ENCODE data around the gene MCTP2. TPM values are rescaled to one million over a fixed set of nuclear protein-coding genes. Genes with fewer than 3 reads are reported as not detected.

The MCTP2 gene
- total and polyA plus RNA-seq, 2 of the 8 experiments (the other 6 are each of a cell fraction or from before 2014, with no cell fraction given): 3.4 to 4.5 TPM

DNA sequence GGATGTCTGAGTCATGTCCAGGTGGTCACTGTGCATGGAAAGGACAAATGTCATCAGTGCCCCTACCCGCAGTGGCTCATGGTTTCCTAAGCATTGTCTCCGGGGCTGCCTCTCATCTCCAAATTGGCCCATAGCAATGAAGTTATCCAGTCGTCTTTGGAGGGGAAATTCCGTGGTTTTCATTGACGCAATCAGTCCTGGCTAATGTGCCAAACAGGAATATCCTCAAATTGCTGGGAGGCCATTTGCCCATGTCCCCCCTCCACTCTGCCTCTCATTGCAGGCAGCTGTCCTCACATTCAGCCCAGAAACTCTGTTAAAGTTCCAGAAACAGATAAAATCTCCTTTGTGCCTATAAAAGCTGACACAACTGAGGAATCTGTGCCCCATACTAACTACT is 81.6 kb downstream of the MCTP2 start:
- Histone ChIP-seq H3K4ac (replicated peaks; ENCODE audit: insufficient read length, low read depth, low read length) (no peak overlapping the region), H4K8ac (ENCODE audit: extremely low read depth, insufficient read depth, low read length) (peak overlapping the region; percentile 29; the same call in 1 of the 2 replicates), H2BK15ac (ENCODE audit: low read length) (no peak overlapping the region), H3K9me3 (ENCODE audit: insufficient read depth in 2 of 2, low read depth in 1 of 2, low read length in 1 of 2) (no peaks in the 10 kb centered on the region), H3K23me2 (ENCODE audit: low read depth, low read length) (no peaks in the 10 kb centered on the region), H4K5ac (ENCODE audit: insufficient read length, low read depth, low read length) (no peak overlapping the region), H2BK120ac (replicated peaks; ENCODE audit: low read depth, low read length) (no peak overlapping the region), H3K56ac (replicated peaks; ENCODE audit: insufficient read length, low read depth, low read length) (no peak overlapping the region), H2BK12ac (ENCODE audit: low read depth, low read length) (no peak overlapping the region), H3K4me1 (replicated peaks in 1 of 4; ENCODE audit: control insufficient read depth in 3 of 4, insufficient read depth in 4 of 4, low read length in 3 of 4) (peaks cover 0 to 4% (median 0%) of the 10 kb centered on the region in 4 experiments; a peak in 4 of 7 replicates), H3K36me3 (ENCODE audit: control insufficient read depth in 2 of 4, insufficient read depth in 4 of 4, low read length in 3 of 4) (no peaks in the 10 kb centered on the region), H3K23ac (ENCODE audit: insufficient read length) (no peak overlapping the region), H3K4me2 (ENCODE audit: insufficient read depth in 1 of 2, low read depth in 2 of 2, low read length in 2 of 2) (no peak overlapping the region), H2BK20ac (ENCODE audit: low read length) (0 out of 2 replicates have a peak overlapping the region, but pooled peaks have one; percentile 21), H3K79me1 (ENCODE audit: low read depth, low read length) (no peaks in the 10 kb centered on the region), H2AK5ac (ENCODE audit: low read depth, low read length) (no peak overlapping the region), H3K9ac (replicated peaks in 1 of 4; ENCODE audit: extremely low read depth in 1 of 4, low read depth in 3 of 4, low read length in 3 of 4) (no peak overlapping the region), H3K4me3 (ENCODE audit: extremely low read depth in 1 of 4, insufficient read depth in 2 of 4, low read depth in 3 of 4, low read length in 4 of 4) (no peak overlapping the region), H3K27me3 (replicated peaks in 1 of 4; ENCODE audit: control insufficient read depth in 3 of 4, extremely low read depth in 1 of 4, insufficient read depth in 3 of 4, low read length in 3 of 4) (no peaks in the 10 kb centered on the region), H3K79me2 (ENCODE audit: control insufficient read depth in 1 of 2, insufficient read depth in 2 of 2, low read length in 2 of 2) (no peaks in the 10 kb centered on the region), H4K91ac (replicated peaks; ENCODE audit: insufficient read length, low read length) (no peak overlapping the region), H2AFZ (ENCODE audit: low read length) (no peak overlapping the region), H2BK5ac (ENCODE audit: low read depth, low read length) (no peak overlapping the region), H3K14ac (ENCODE audit: insufficient read length) (no peak overlapping the region), H3K18ac (ENCODE audit: extremely low read depth, low read length) (no peak overlapping the region), H3K27ac (ENCODE audit: low read depth, low read length) (no peak overlapping the region), H4K20me1 (replicated peaks in 1 of 2; ENCODE audit: control insufficient read depth in 1 of 2, insufficient read depth in 2 of 2, low read length in 2 of 2) (no peaks in the 10 kb centered on the region)
- TF ChIP-seq KDM5A (IDR thresholded peaks at IDR 0.05; ENCODE audit: low read length): no peak
- no peak for TF ChIP-seq CBX5 (IDR thresholded peaks at IDR 0.05; ENCODE audit: low read depth, low read length)
- no peak for TF ChIP-seq EP300 (IDR thresholded peaks at IDR 0.05; ENCODE audit: borderline replicate concordance in 1 of 2, low read depth in 2 of 2, low read length in 2 of 2)
- TF ChIP-seq PHF8 (conservative IDR thresholded peaks at IDR 0.05; ENCODE audit: low read depth, low read length): no peak
- CTCF ChIA-PET (ENCODE audit: partially characterized antibody): interaction anchor here (1.2 to 2.6 kb wide), 3 partner anchors 11 to 149 kb away, joined by 3 to 19 read pairs (median 8); no protein-coding TSS in a partner anchor
- POLR2A ChIA-PET (ENCODE audit: partially characterized antibody): no interaction called here
- 90% methylated on average over 5 of the region's 5 CpGs; no CpG with 5 or more reads in 1 of the 2 experiments for WGBS, 2 experiments (ENCODE audit: extremely low coverage in 1 of 2, insufficient coverage in 1 of 2, insufficient read length in 1 of 2, insufficient replicate concordance in 2 of 2, low coverage in 1 of 2, low lambda C conversion rate in 2 of 2, missing lambda C conversion rate in 1 of 2)
- DNase-seq (ENCODE audit: low read depth in 1 of 2, low spot score in 2 of 2) (no peak), FAIRE-seq (no peak)
